ENCODE measurements around the gene CCDC28B. TPM values are rescaled to one million over a fixed set of nuclear protein-coding genes. Genes with fewer than 3 reads are reported as not detected.

CCDC28B gene
- total and polyA plus RNA-seq, 2 experiments from 2014 or later, result 68.7 to 99.7 TPM

GRCh38 chr1:32198237-32199042, 2.0 kb upstream of the CCDC28B start:
- TF ChIP-seq CTCF (IDR thresholded peaks at IDR 0.05; ENCODE audit: low read depth, low read length), result no peak
- peaks cover 30% of the 10 kb centered on the region for H3K36me3 ChIP-seq
- DNase-seq (ENCODE audit: low read depth in 1 of 2, low spot score in 1 of 2), result no peak
- no peaks in the 10 kb centered on the region for H3K27me3 ChIP-seq
- no peaks in the 10 kb centered on the region for H3K9me3 ChIP-seq (ENCODE audit: low read depth)
- peak overlapping the region; percentile 77 for H3K27ac ChIP-seq
- H3K4me1 ChIP-seq (ENCODE audit: low read depth), result peaks cover 12% of the 10 kb centered on the region
- no peak overlapping the region for H3K4me3 ChIP-seq

- DNase-seq (ENCODE audit: low read depth in 1 of 2, low spot score in 1 of 2), result no peak
- H3K4me3 ChIP-seq, result no peak overlapping the region
- TF ChIP-seq CTCF (IDR thresholded peaks at IDR 0.05; ENCODE audit: low read depth, low read length), result no peak
- H3K27ac ChIP-seq, result peak overlapping the region; percentile 77
- no peaks in the 10 kb centered on the region for H3K27me3 ChIP-seq
- no peaks in the 10 kb centered on the region for H3K9me3 ChIP-seq (ENCODE audit: low read depth)
- peaks cover 25% of the 10 kb centered on the region for H3K36me3 ChIP-seq
- H3K4me1 ChIP-seq (ENCODE audit: low read depth), result peaks cover 12% of the 10 kb centered on the region
These were observed 1.2 kb upstream of the CCDC28B start for GRCh38 chr1:32199043-32199716.

GRCh38 chr1:32199717-32200072, 700 bp upstream of the CCDC28B start:
- DNase-seq (ENCODE audit: low read depth in 1 of 2, low spot score in 1 of 2), result peak in 1 of 2 donors; percentile 34
- H3K27ac ChIP-seq, result peak overlapping the region; percentile 77
- no peak for TF ChIP-seq CTCF (IDR thresholded peaks at IDR 0.05; ENCODE audit: low read depth, low read length)

GRCh38 chr1:32201011-32201855, 838 bp downstream of the CCDC28B start:
- DNase-seq (ENCODE audit: low read depth in 1 of 2, low spot score in 1 of 2), result peak; percentile 59 to 74
- no peak for TF ChIP-seq CTCF (IDR thresholded peaks at IDR 0.05; ENCODE audit: low read depth, low read length)
- peaks cover 12% of the 10 kb centered on the region for H3K4me1 ChIP-seq (ENCODE audit: low read depth)
- H3K36me3 ChIP-seq, result peaks cover 7% of the 10 kb centered on the region
- no peaks in the 10 kb centered on the region for H3K9me3 ChIP-seq (ENCODE audit: low read depth)
- peak overlapping the region; percentile 46 for H3K4me3 ChIP-seq
- H3K27me3 ChIP-seq, result no peaks in the 10 kb centered on the region
- peak overlapping the region; percentile 77 for H3K27ac ChIP-seq

More at GRCh38 chr1:32199717-32200072, 700 bp upstream of the CCDC28B start:
- Histone ChIP-seq H3K27me3 (no peaks in the 10 kb centered on the region), H3K9me3 (ENCODE audit: low read depth) (no peaks in the 10 kb centered on the region), H3K4me1 (ENCODE audit: low read depth) (peaks cover 12% of the 10 kb centered on the region), H3K4me3 (peak overlapping the region; percentile 46), H3K36me3 (peaks cover 20% of the 10 kb centered on the region)

- no peak for DNase-seq (ENCODE audit: low read depth in 1 of 2, low spot score in 1 of 2)
- Histone ChIP-seq H3K27me3 (no peaks in the 10 kb centered on the region), H3K27ac (no peak overlapping the region), H3K4me1 (ENCODE audit: low read depth) (peaks cover under 1% of the 10 kb centered on the region), H3K9me3 (ENCODE audit: low read depth) (no peaks in the 10 kb centered on the region), H3K4me3 (peak overlapping the region; percentile 64), H3K36me3 (no peaks in the 10 kb centered on the region)
- TF ChIP-seq CTCF (IDR thresholded peaks at IDR 0.05; ENCODE audit: low read depth, low read length), result no peak
These were observed 4.6 kb downstream of the CCDC28B start for GRCh38 chr1:32204943-32205361.
